Thoracic aorta (tissue), 2 donors: ENCODE measurements around the gene RFTN1. TPM values are rescaled to one million over a fixed set of nuclear protein-coding genes. Genes with fewer than 3 reads are reported as not detected.

Source experiments
- ATAC-seq: fragments of 150-250 bp; one replicate; pipeline ENCODE4 v1.8.0; 2017; ENCODE audit warnings: low read depth; ENCODE audit not compliant: insufficient number of reproducible peaks, low FRiP score
- DNase-seq: peaks from one replicate; pipeline ENCODE4 v3.0.0-alpha.2; 2020; ENCODE audit warnings: low spot score
- H3K27ac ChIP-seq, 2 donors: fragments of 200-600 bp; sonication (generic); 1 replicate in 1 of 2; 2 replicates in 1 of 2; pipeline ENCODE4 v1.5.1; 2016; ENCODE audit warnings: mild to moderate bottlenecking in 2 of 2, moderate library complexity in 2 of 2
- H3K27me3 ChIP-seq: fragments of 200-600 bp; sonication (generic); replicated peaks from 2 replicates; pipeline ENCODE4 v1.6.0; 2016; ENCODE audit warnings: mild to moderate bottlenecking; ENCODE audit not compliant: insufficient read depth
- H3K36me3 ChIP-seq: fragments of 200-600 bp; sonication (generic); one replicate; pipeline ENCODE4 v1.5.1; 2016
- H3K4me1 ChIP-seq, 2 donors: fragments of 200-600 bp; sonication (generic); 1 replicate in 1 of 2; 2 replicates in 1 of 2; pipeline versions ENCODE4 v1.5.1 to v1.6.0; 2016; ENCODE audit warnings: low read depth in 2 of 2, mild to moderate bottlenecking in 1 of 2; ENCODE audit not compliant: control insufficient read depth in 1 of 2
- H3K4me3 ChIP-seq: fragments of 200-600 bp; sonication (generic); 2 replicates; pipeline ENCODE4 v1.5.1; 2016; ENCODE audit warnings: mild to moderate bottlenecking
- H3K9me3 ChIP-seq: fragments of 200-600 bp; sonication (generic); 2 replicates; pipeline ENCODE4 v1.5.1; 2016
- CTCF ChIP-seq: fragments of 200-600 bp; sonication (generic); IDR thresholded peaks from one replicate; pipeline ENCODE4 v1.5.1; 2019; ENCODE audit warnings: antibody characterized with exemption
- total RNA-seq, 2 donors: library from RNA; depleted of rRNA; stranded (reverse); fragments of >200 nt; gene quantifications; one replicate each; pipeline versions ENCODE4 v1.1.0 to v1.2.3, GENCODE V29; 2016

The RFTN1 gene
- total RNA-seq, 2 donors from 2014 or later = 69.7 to 108 TPM

GRCh38 chr3:16394639-16395038 lies 118.9 kb downstream of the RFTN1 start:
- DNase-seq = no peak
- H3K27me3 ChIP-seq = no peaks in the 10 kb centered on the region
- H3K4me3 ChIP-seq = no peak overlapping the region
- H3K9me3 ChIP-seq = no peaks in the 10 kb centered on the region
- H3K27ac ChIP-seq = no peak overlapping the region
- no peak for TF ChIP-seq CTCF
- H3K4me1 ChIP-seq = peaks cover 10% of the 10 kb centered on the region in 2 donors
- H3K36me3 ChIP-seq = no peaks in the 10 kb centered on the region
- ATAC-seq = no peak

- Histone ChIP-seq H3K36me3 (no peaks in the 10 kb centered on the region), H3K4me3 (no peak overlapping the region), H3K9me3 (no peaks in the 10 kb centered on the region), H3K27ac (no peak overlapping the region), H3K4me1 (peaks cover 5 to 6% of the 10 kb centered on the region in 2 donors), H3K27me3 (no peaks in the 10 kb centered on the region)
- TF ChIP-seq CTCF = no peak
- DNase-seq (no peak), ATAC-seq (no peak)
Measured at GRCh38 chr3:16392717-16393116, 120.8 kb downstream of the RFTN1 start.

GRCh38 chr3:16392065-16392464 lies 121.4 kb downstream of the RFTN1 start:
- H3K4me1 ChIP-seq = peaks cover 5 to 6% of the 10 kb centered on the region in 2 donors
- no peak overlapping the region for H3K4me3 ChIP-seq
- H3K36me3 ChIP-seq = no peaks in the 10 kb centered on the region
- H3K9me3 ChIP-seq = no peaks in the 10 kb centered on the region
- DNase-seq = no peak
- H3K27ac ChIP-seq = no peak overlapping the region
- no peak for ATAC-seq
- H3K27me3 ChIP-seq = no peaks in the 10 kb centered on the region
- TF ChIP-seq CTCF = no peak

GRCh38 chr3:16390581-16390980 lies 122.9 kb downstream of the RFTN1 start:
- peaks cover 5 to 6% of the 10 kb centered on the region in 2 donors for H3K4me1 ChIP-seq
- no peaks in the 10 kb centered on the region for H3K36me3 ChIP-seq
- no peak for TF ChIP-seq CTCF
- no peak overlapping the region for H3K27ac ChIP-seq
- no peaks in the 10 kb centered on the region for H3K27me3 ChIP-seq
- DNase-seq (no peak), ATAC-seq (no peak)
- no peaks in the 10 kb centered on the region for H3K9me3 ChIP-seq
- H3K4me3 ChIP-seq = no peak overlapping the region

GRCh38 chr3:16388850-16389441 lies 124.6 kb downstream of the RFTN1 start:
- no peaks in the 10 kb centered on the region for H3K27me3 ChIP-seq
- no peaks in the 10 kb centered on the region for H3K9me3 ChIP-seq
- DNase-seq (no peak), ATAC-seq (no peak)
- H3K4me1 ChIP-seq = peaks cover 0 to 5% of the 10 kb centered on the region in 2 donors
- TF ChIP-seq CTCF = no peak
- no peak overlapping the region for H3K27ac ChIP-seq
- no peaks in the 10 kb centered on the region for H3K36me3 ChIP-seq
- H3K4me3 ChIP-seq = no peak overlapping the region
